Stimulated activated naive CD8-positive, alpha-beta T cell treated with anti-CD3 and anti-CD28 coated beads, Interleukin-15, Interleukin-2, amounts not matched to agents 100 U/mL and 50 U/mL, for 24 hours (primary cell): ENCODE data around the gene HACD4.
"Not testable (repeated sequence)": the region's sequence is repeated elsewhere in the genome, so short reads cannot be mapped to it uniquely, and the experiment has no call there.

Experiments used
- ATAC-seq: fragments of 150-1000 bp; cut with Tn5 transposase; one replicate; pipeline ENCODE4 v1.10.0; 2021
- DNase-seq: peaks from one replicate; pipeline ENCODE4 v3.0.0; 2021

HACD4 gene

DNA sequence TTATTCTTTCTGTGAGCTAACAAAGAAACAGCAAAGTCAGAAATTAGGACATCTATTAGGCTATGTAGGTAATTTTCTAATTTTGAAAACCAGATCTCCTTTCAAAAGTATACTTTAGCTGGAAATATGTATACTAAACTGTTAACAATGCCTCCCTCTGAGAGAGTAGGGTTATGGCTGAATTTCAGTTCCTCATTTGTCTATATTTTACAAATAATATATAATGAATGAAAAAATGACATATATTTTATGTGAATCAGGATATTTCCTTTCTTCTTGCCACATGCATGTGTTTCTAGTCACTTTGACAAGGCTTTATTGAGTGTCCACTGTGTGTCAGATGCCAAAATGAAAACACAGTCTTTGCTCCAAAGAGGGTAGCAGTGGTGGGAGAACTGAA, 15.4 kb downstream of the HACD4 start:
- DNase-seq (no peak), ATAC-seq (no peak)

DNA sequence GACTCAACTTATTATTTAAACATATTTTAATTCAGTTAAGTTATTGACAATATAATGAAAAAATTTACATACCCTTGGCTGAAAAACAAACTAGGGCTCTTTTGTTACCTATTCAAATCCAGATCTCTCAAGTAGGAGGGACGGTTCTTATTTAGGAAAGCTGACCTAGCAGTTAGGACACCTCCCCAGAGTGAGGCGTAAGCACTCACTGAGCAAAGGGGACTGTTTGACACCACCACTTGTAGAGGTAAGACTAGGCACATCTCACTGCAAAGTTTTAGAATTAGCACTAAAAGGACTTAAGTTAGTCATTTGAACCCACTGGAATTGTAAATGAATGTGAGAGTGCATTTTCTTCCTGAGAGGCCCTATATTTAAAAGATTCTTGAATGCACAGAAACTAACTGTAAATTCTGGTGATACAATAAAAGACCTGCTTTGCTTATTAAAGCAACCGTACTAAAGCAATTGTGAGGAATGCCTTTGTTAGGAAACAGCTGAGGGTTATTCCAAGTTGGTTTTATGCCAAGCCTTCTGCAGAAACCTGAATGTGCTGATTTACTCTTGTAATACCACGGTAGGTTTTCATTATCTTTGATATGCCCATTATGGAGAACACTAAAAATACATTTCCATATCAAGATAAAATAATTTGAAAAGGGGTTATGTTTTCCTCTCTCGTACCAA, 16.2 kb downstream of the HACD4 start:
- ATAC-seq, result no peak

DNA sequence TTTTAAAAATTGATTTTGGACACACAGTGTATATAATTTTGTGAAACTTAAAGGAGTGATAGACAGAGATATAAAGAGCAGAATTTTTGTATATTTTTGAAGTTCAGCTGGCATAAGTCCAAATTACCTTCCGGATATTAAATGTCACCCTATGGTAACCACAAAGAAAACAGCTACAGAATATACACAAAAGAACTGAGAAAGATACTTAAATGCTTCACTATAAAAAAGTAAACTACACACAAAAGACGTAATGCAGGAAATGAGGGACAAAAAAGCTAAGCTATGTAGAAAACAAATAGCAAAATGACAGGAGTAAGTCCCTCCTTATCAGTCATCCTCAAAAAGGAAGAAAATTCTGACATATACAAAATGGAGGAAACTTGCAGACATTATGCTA, 29.4 kb downstream of the HACD4 start:
- DNase-seq, result no peak
- no peak for ATAC-seq

More for the DNA sequence above, 16.2 kb downstream of the HACD4 start:
- DNase-seq, result no peak

DNA sequence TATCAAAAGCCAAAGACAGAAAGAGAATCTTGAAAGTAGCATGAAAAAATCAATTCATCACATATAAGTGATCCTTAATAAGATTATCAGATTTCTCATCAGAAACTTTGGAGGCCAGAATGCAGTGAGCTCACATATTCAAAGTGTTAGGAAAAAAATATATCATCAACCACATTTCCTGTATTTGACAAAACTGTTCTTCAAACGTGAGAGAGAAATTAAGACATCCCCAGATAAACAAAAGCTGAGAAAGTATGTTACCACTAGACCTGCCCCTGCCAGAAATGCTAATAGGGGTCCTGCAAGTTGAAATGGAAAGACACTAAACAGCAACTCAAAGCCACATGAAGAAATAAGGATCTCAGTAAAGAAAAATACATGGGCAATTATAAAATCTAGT, 29.9 kb downstream of the HACD4 start:
- DNase-seq (no peak), ATAC-seq (peak; percentile 60)

DNA sequence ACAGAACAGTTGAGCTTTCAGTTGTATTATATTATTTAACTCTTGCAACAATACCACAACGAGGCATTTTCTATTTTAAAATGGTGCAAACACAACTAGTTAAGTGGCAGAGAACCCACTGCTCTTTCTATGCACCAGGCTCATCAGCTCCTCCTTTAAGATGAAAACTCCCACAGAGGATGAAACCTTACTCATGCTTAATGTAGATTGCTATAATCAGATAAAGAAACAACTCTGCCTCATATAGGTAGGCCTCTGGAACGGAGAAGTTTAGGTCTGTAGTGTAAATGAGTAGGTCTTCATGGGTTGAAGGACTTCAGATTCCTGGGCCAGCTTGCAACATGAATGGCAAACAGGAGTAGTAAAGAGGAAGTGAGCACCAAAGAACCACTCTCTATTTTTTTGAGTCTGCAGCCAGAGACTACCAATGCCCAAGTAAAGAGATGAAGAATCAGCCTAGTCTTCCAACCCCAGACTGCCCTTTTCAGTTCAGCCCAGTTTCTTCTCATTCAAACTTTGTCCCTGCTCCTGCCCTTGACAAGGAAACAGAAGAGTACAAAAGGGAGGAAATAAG, 33.9 kb downstream of the HACD4 start:
- no peak for DNase-seq
- ATAC-seq, result peak; percentile 58

DNA sequence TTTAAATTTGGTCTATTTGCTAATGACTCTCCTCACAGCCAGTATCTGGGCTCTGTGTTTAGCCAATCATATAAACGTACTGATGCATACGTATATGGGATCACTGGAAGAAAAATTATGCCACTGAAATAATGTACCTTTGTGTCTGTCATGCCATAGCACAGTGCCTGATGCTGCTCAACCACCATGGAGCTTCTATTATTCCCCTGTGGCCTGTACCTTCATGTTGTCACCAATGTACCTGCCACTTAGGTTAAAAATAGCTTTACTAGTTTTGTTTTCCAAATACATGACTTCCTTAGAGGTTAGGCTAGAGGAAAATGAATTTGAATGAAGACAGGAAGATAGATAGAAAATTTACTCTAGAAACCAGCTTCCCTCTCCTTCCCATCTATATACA, 34.6 kb downstream of the HACD4 start:
- no peak for DNase-seq
- no peak for ATAC-seq

DNA sequence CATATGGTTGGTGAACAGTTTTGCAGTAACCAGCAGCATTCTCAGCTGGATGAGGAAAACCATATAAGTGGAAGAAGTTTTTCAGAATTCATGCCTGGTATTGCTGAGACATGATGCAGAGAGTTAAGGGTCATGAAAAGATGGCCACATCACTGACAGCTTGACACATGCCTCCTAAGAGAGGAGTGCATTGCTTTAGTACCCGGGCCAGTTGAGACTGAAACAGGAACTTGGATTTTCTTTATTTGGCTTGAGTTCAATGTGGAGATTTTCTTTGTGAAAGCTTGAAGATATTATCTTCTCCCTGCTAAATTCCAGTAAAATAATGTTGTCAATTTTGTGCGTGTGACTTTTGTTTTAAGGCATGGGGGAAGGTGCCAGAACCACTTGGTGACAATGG, 35.8 kb downstream of the HACD4 start:
- DNase-seq (no peak), ATAC-seq (no peak)

DNA sequence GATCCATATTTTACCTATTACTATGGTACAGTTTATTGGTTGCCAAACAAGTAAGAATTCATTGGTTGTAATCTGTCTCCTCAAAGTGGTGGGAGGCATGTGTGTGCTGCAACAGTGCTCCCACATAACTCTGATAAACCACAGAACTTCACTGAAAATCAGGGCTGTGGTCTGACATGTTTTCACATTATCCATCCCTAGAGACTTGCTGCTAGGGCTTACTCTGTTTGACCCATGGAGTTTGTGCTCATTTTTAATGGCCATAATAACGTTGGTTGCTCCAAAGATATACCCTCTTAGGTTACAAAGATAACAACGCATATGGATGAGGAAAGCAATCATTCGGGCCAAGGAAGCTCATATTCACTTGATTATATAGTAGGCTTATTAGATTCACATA, 37.0 kb downstream of the HACD4 start:
- ATAC-seq (no peak), DNase-seq (no peak)

DNA sequence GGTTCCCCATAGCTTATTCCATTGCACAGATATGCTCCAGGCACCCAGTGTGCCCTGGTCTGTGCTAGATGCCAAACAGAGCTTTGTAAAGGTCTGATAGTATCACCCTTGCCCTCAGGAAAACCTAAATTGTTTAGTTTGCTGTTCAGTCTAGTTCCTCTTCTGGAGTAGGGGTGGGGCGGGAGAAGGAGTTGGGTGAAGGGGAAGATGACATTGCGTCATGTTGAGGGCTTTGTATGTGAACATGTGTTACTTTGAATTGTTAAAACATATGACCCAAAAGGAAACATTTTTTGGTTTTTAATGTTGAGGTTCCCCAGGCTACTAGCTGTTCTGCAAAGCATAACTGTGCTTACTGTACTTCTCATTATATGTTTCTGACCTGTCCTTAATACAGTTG, 40.6 kb downstream of the HACD4 start:
- ATAC-seq (no peak), DNase-seq (no peak)

DNA sequence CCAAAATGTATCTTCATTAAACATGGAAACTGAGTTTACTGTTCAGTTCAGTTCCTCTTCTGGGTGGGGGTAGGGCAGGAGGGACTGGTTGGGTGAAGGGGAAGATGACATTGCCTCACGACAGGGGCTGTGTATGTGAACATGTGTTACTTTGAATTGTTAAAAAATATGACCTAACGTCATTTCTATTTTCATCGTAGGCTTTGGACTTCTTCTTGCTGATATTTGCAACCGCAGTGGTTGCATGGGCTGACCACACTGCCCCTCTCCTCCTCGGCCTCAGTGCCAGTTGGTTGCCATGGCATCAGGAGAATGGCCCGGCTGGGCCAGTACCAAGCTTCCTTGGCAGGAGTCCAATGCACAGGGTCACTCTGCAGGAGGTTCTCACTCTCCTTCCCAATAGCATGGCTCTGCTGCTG, 41.5 kb downstream of the HACD4 start:
- ATAC-seq, result no peak
- no peak for DNase-seq

DNA sequence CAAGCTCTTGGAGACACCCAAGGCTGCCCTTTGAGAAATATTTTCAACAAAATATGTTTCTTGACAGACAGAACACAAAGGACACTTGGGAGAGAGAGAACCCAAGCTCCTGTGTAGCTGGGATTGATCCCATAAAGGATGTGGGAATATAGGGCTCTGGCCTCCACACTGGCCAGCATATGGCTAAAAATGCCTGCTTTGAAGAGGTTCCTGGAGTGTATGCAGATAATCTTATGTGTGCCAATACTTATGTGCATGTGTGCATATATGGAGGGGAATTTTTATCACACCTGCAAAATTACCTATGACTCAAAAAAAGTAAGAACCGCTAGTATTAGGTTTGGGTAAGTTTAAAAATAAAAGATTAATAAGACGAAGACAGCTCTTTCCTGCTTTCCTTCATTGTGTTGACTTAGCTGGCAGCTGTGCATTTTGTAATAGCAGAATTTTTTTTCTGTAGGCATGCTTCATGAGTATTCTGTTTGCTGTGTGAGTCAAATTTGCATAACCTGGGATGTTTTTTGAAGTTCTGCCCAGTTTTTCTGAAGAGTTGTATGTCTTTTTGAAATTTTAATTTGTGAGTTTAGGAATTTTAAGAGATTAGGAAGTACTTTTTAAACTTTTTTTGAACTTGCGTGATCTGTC, 42.6 kb downstream of the HACD4 start:
- DNase-seq, result no peak
- ATAC-seq, result no peak

DNA sequence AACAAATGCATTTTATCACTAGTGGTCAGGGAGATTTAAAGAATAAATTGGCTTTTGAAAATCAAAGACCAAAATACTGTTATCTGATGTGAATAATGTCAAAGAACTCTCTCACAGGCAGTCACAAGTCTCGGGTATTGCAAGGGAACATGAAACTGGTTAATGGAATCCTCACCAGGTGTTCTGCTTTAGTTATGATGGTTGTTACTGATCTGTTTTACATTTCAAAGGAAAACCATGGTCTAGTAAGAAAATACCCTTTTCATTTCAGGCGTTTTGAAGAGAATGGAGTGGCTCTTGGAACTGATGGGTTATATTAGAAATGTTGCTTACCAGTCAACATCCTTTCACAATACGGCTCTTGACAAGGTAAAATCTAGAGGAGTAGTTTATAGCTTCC, 43.4 kb downstream of the HACD4 start:
- ATAC-seq (no peak), DNase-seq (no peak)

DNA sequence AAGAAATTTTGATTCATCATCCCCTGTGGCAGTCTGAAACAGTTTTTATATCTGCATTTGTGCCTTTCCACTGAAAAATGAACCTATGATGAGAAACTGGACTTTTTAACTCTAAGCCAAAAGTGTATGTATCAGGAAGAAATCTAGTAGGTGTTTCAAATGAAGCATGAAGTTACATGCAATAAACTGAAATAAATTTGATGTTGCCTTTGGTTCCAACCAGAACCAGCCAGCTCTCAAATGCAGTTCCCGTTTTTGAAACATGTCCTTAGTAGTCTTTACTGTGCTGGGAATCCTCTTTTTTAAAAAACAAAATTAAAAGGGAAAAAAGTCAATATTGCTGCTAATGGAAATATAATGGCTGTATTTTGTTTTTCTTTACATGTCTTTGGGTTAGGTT, 43.9 kb downstream of the HACD4 start:
- no peak for DNase-seq
- no peak for ATAC-seq

DNA sequence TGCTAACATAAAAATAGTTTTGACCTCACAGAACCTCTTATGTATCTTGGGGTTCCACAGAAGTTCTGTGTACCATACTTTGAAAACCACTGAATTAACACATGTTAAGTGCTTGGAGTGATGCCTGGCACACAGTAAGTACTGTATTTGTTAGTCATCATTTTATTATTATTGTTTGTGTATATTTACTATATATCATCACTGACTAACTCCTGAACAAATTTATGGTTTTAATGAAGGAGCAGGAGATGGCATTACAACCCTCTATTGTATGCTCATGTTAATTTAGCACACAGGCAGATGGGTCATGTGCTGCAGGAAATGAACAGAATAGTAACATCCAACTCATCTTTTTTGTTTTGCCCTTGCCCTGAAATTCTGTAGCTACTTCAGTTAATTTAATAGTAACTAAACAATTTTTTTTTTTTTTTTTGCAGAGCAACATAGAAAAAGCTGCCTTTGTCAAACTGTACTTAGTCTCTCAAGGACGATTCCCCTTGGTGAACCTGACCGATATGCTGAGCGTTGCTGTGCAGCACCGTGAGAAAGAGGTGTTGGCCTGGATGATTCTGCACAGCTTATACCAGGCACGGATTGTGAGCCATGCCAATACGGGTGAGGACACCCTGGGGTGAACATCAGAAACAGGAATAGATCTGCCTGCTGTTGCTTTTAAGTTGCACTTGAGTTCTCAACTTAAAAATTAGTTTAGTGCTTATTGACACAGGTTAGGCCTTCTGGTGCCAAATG, 45.4 kb downstream of the HACD4 start:
- ATAC-seq (no peak), DNase-seq (no peak)

DNA sequence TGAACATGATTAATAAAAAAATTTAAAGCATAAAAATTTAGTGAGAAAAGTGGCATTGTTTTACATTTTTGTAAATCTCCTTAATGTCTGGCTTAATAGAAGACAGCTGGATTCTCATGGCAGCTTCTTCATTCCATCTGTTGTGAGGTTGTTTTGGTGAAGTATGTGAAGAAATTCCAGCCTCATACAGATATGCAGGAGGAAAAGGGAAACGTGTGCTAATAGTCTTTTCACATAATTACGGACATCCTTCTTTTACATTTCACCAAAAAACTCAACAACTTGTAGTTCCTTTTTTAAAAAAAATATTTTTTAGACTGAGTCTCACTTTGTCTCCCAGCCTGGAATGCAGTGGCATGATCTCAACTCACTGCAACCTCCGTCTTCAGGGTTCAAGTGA, 46.9 kb downstream of the HACD4 start:
- DNase-seq, result no peak
- no peak for ATAC-seq

DNA sequence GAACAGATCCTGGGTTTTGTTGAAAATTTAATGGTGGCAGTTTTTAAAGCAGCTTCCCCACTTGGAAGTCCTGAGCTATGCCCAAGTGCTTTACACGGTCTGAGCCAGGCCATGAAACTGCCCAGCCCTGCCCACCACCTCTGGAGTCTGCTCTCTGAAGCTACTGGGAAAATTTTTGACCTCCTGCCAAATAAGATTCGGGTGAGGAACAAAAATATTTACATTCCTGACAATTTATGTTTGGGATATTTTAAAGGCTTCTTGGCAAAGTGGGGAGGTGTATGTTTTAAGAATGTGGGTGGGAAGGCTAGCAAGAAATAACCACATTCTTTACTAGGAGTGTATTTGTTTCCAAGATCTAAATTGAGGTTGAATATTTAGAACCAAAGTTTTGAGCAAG, 50.0 kb downstream of the HACD4 start:
- no peak for DNase-seq
- ATAC-seq, result no peak

DNA sequence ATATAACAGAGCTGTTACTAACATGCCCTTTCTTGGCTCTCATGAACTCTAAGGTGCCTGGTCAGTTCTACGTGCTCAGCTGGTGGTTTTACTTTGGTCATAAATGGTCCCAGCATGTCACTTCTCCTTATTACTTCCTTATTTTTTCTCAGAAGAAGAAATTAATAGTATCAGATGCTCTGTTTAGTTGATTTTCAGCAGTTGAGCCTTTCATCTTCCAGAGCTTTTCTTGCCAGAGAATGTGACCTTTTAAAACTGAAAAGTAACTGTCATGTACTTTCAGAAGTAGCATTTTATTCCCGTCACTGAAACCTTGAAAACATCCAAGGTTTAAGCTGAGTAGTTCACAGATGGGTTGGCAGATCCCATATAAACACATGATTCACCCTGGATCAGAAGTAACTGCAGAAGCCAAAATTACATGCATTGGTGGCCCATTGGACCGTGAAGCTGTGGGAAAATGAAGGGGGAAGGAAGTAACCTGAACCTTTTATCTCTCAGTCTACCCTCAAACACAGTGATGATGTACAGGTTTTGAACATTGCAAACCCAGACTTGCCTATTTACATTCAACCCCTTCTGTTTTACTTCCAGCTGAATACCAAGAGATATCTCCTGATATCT, 50.5 kb downstream of the HACD4 start:
- DNase-seq (no peak), ATAC-seq (no peak)

DNA sequence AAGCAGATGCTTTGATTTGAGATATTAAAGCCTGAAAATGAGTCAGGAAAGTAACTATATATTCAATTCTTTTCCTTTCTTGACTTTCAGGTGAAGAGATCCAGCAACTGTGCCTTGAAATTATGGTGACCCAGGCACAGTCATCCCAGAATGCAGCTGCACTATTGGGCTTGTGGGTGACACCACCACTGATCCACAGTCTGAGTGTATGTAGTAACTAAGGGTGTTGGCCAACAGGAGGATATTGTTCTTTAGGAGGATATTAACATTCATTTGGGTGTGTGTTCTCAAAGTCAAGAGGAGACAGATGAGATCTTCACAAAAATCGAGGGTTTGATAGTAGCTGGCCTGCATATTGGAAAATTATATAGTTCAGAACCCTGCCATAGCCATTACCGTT, 53.2 kb downstream of the HACD4 start:
- no peak for ATAC-seq
- DNase-seq, result no peak

DNA sequence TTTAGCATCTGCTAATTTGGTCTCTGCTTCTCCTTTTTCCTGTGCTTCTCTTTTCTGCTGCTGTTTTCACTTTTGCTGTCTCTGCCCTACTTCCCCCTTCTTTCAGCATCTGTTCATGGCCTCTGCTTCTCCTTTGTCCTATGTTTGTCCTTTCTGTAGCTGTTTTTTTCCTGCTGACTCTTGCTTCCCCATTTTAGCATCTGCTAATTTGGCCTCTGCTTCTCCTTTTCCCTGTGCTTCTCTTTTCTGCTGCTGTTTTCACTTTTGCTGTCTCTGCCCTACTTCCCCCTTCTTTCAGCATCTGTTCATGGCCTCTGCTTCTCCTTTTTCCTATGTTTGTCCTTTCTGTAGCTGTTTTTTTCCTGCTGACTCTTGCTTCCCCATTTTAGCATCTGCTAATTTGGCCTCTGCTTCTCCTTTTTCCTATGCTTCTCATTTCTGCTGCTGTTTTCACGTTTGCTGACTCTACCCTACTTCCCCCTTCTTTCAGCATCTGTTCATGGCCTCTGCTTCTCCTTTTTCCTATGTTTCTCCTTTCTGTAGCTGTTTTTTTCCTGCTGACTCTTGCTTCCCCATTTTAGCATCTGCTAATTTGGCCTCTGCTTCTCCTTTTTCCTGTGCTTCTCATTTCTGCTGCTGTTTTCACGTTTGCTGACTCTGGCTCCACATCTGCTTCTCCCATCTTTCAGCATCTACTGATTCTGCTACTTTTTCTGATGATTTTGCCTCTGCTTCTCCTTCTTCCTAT, 57.1 kb downstream of the HACD4 start:
- DNase-seq, ATAC-seq: not testable (repeated sequence)

DNA sequence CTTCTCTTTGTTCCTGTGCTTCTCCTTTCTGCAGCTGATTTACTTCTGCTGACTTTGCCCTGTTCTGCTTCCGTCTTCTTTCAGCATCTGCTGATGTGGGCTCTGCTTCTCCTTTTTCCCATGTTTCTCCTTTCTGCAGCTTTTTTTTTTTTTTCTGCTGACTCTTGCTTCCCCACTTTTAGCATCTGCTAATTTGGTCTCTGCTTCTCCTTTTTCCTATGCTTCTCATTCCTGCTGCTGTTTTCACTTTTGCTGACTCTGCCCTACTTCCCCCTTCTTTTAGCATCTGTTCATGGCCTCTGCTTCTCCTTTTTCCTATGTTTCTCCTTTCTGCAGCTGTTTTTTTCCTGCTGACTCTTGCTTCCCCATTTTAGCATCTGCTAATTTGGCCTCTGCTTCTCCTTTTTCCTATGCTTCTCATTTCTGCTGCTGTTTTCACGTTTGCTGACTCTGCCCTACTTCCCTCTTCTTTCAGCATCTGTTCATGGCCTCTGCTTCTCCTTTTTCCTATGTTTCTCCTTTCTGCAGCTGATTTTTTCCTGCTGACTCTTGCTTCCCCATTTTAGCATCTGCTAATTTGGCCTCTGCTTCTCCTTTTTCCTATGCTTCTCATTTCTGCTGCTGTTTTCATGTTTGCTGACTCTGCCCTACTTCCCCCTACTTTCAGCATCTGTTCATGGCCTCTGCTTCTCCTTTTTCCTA, 58.0 kb downstream of the HACD4 start:
- ATAC-seq, DNase-seq: not testable (repeated sequence)

DNA sequence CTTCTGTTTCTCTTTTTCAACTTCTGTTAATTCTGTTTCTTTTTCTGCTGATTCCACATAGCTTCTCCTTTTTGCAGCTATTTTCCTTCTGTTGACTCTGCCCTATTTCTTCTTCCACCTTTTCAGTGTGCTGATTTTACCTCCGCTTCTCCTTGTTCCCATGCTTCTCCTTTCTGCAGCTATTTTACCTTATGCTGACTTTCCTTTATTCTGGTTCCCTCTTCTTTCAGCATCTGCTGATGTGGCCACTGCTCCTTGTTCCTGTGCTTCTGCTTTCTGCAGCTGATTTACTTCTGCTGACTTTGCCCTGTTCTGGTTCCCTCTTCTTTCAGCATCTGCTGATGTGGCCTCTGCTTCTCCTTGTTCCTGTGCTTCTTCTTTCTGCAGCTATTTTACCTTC, 58.8 kb downstream of the HACD4 start:
- ATAC-seq, result no peak
- no peak for DNase-seq
